BLaER1 treated with 17β-estradiol and CSF1 and Interleukin-3, amounts not matched to agents 10 nM and 100 nM (cell line): ENCODE results near the gene SP1.
A peak's percentile ranks its signal among the peaks of the same experiment; 100 is the strongest.
"Not testable (repeated sequence)": the region's sequence is repeated elsewhere in the genome, so short reads cannot be mapped to it uniquely, and the experiment has no call there.

Experiments used
- H3K27ac ChIP-seq, 11 experiments: shearing (Covaris generic); formaldehyde crosslinking; 2 replicates each; pipeline ENCODE4 v1.8.1; 2022
- H3K27me3 ChIP-seq, 11 experiments: shearing (Covaris generic); formaldehyde crosslinking; 2 replicates each; pipeline ENCODE4 v1.8.1; 2022
- H3K36me3 ChIP-seq, 11 experiments: shearing (Covaris generic); formaldehyde crosslinking; 2 replicates each; pipeline ENCODE4 v1.8.1; 2022
- H3K4me1 ChIP-seq, 10 experiments: shearing (Covaris generic); formaldehyde crosslinking; 2 replicates each; pipeline ENCODE4 v1.8.1; 2022
- H3K4me2 ChIP-seq, 11 experiments: shearing (Covaris generic); formaldehyde crosslinking; 2 replicates each; pipeline ENCODE4 v1.8.1; 2022
- H3K4me3 ChIP-seq, 10 experiments: shearing (Covaris generic); formaldehyde crosslinking; 2 replicates each; pipeline ENCODE4 v1.8.1; 2022
- H3K9ac ChIP-seq, 11 experiments: shearing (Covaris generic); formaldehyde crosslinking; 2 replicates each; pipeline ENCODE4 v1.8.1; 2022
- H3K9me3 ChIP-seq, 11 experiments: shearing (Covaris generic); formaldehyde crosslinking; replicated peaks in 1 of 11; 2 replicates each; pipeline ENCODE4 v1.8.1; 2022
- H4K20me1 ChIP-seq, 11 experiments: shearing (Covaris generic); formaldehyde crosslinking; 2 replicates each; pipeline ENCODE4 v1.8.1; 2022
- Cebpa-rat ChIP-seq, 11 experiments: shearing (Covaris generic); IDR thresholded peaks; 2 replicates each; pipeline ENCODE4 v1.8.1; 2022

SP1 gene

DNA sequence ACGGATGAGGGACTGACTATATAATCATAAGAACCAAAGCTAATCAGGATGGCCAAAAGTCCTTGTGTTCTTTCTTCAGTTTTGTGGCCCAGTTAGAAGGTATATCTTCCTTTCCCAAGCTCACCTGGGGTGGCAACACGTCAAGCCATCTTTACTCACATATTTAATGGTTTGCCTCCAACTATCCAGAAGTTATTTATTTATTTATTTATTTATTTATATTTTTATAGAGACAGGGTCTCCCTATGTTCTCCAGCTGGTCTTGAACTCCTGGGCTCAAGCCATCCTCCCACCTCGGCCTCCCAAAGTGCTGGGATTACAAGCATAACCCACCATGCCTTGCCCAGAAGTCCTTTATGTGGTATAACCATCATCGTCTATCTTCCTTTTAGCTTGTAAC is 32.1 kb upstream of the SP1 start:
- no peak overlapping the region for H3K4me2 ChIP-seq
- H3K27ac ChIP-seq = no peak overlapping the region
- no peak for TF ChIP-seq Cebpa-rat (IDR thresholded peaks at IDR 0.05)
- H3K36me3 ChIP-seq = no peaks in the 10 kb centered on the region
- H3K9ac ChIP-seq = no peak overlapping the region
- H3K4me1 ChIP-seq = peaks cover 26 to 43% (median 34%) of the 10 kb centered on the region in 10 experiments
- H3K27me3 ChIP-seq = no peaks in the 10 kb centered on the region
- H3K9me3 ChIP-seq = no peaks in the 10 kb centered on the region
- H4K20me1 ChIP-seq = no peaks in the 10 kb centered on the region
- no peak overlapping the region for H3K4me3 ChIP-seq

DNA sequence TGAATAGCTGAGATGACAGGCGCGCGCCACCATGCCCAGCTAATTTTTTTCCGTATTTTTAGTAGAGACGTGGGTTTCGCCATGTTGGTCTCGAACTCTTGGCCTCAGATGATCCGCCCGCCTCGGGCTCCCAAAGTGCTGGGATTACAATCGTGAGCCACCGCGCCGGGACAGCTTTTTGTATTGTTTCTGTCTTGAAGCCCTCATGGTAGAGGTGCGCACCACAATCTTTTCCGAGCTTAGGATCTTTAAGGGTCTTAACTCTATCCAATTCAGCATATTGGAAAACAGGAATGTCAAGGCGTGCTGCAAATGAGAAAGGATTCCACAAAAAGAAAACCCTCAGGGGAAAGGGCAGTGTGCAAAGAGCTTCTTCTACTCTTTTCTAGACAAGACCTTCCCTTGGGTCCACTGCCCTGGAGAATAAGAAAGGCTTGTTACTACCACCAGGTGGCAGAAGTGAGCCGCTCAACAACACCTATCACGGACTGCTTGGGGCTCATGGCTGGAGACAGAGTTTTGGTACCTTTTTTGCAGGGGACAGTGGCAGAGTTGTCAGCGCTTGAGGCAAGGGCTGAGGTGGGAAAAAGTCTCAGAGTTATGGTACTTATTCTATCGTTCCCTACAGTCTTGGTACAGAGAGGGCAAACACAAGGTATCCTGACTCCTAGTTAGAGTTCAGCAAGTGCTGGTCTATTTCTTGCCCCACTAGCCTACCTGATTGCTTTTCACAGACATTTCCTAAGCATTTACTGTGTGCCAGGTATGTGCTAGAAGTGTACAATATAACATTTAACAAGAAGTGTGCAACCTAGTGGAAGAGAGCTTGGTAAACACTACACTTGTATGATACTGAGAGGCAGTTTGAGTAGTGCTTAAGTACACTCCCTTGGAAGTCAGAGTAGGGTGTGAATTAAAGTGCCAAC is 27.4 kb upstream of the SP1 start:
- no peaks in the 10 kb centered on the region for H4K20me1 ChIP-seq
- H3K4me1 ChIP-seq = peaks cover 9 to 32% (median 15%) of the 10 kb centered on the region in 10 experiments; a peak in 17 of 20 replicates
- no peak overlapping the region for H3K9ac ChIP-seq
- peak overlapping the region in 3 of 11 experiments; percentile 9 to 69 (median 60); a peak in 4 of 22 replicates for H3K4me2 ChIP-seq
- H3K36me3 ChIP-seq = no peaks in the 10 kb centered on the region
- no peaks in the 10 kb centered on the region for H3K9me3 ChIP-seq
- no peak overlapping the region for H3K27ac ChIP-seq
- no peak overlapping the region for H3K4me3 ChIP-seq
- TF ChIP-seq Cebpa-rat (IDR thresholded peaks at IDR 0.05) = no peak
- H3K27me3 ChIP-seq = no peaks in the 10 kb centered on the region

DNA sequence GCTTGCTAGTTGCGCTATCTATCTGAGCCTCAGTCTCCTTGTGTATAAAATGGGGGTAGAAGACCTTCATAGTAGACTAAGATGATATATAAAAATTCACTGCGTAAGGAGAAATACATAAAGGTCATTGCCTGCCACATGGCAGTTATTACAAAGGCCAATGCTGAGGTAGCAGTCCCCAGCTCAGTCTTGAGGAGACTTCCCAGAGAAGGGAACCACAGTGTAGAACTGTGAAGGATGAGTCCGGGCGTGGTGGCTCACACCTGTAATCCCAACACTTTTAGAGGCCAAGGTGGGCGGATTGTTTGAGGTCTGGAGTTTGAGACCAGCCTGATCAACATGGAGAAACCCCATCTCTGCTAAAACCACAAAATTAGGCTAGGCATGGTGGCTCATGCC is 26.7 kb upstream of the SP1 start:
- no peak for TF ChIP-seq Cebpa-rat (IDR thresholded peaks at IDR 0.05)
- Histone ChIP-seq H3K4me3 (no peak overlapping the region), H3K9ac (no peak overlapping the region; a peak in 1 of 22 replicates), H3K9me3 (no peaks in the 10 kb centered on the region), H3K27me3 (no peaks in the 10 kb centered on the region), H3K4me2 (peak overlapping the region in 3 of 11 experiments; percentile 9 to 69 (median 60); a peak in 4 of 22 replicates), H4K20me1 (no peaks in the 10 kb centered on the region), H3K27ac (no peak overlapping the region), H3K36me3 (no peaks in the 10 kb centered on the region), H3K4me1 (peaks cover 9 to 31% (median 16%) of the 10 kb centered on the region in 10 experiments; a peak in 17 of 20 replicates)

DNA sequence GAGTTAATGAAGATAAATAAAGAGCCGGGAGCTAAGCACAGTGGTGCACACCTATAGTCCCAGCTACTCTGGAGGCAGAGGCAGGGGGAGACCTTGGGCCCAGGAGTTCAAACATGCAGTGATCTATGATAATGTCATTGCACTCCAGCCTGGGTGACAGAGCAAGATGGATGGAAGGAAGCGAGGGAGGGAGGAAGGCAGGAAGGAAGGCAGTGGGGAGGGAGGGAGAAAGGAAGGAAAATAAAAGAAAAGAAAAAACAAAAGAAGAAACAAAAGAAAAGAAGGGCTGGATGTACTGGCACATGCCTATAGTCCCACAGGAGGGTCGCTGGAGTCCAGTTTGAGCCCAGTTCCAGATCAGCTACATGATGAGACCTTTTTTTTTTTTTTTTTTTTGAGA is 24.9 kb upstream of the SP1 start:
- Histone ChIP-seq H3K9me3 (no peaks in the 10 kb centered on the region), H3K9ac (no peak overlapping the region; a peak in 1 of 22 replicates), H4K20me1 (no peaks in the 10 kb centered on the region), H3K36me3 (no peaks in the 10 kb centered on the region), H3K27ac (no peak overlapping the region), H3K4me2 (peak overlapping the region in 8 of 11 experiments; percentile 2 to 51 (median 18); a peak in 9 of 22 replicates), H3K4me1 (peaks cover 10 to 28% (median 21%) of the 10 kb centered on the region in 10 experiments; a peak in 17 of 20 replicates), H3K4me3 (no peak overlapping the region), H3K27me3 (no peaks in the 10 kb centered on the region)
- TF ChIP-seq Cebpa-rat (IDR thresholded peaks at IDR 0.05) = no peak

DNA sequence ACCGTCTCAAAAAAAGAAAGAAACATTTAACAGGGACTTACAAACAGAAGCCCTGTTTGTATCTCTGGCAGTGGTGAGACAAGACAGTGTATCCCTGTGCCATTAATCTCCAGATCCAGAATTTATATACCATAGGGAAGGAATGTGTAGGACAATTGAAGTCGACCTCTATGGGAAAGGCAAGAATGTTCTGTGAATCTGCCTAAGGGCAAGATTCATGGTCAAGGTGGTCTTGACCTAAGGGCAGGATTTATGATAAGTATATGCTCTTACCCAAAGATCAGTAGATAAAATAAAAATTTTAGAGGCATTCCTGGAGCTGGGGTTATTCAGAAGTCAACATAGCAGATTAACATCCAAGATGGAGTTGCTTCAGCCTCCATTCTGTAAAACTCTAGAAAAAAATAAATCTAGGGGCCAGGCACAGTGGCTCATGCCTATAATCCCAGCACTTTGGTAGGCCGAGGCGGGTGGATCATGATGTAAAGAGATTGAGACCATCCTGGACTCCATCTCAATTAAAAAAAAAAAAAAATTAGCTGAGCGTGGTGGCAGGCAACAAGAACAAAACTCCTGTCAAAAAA is 21.0 kb upstream of the SP1 start:
- Histone ChIP-seq H4K20me1 (no peaks in the 10 kb centered on the region), H3K4me2 (peak overlapping the region in 5 of 11 experiments; percentile 10 to 35 (median 23); a peak in 4 of 22 replicates), H3K36me3 (no peaks in the 10 kb centered on the region), H3K4me1 (peaks cover 5 to 21% (median 14%) of the 10 kb centered on the region in 10 experiments; a peak in 14 of 20 replicates), H3K4me3 (no peak overlapping the region), H3K9me3 (no peaks in the 10 kb centered on the region), H3K9ac (no peak overlapping the region; a peak in 1 of 22 replicates), H3K27me3 (no peaks in the 10 kb centered on the region), H3K27ac (no peak overlapping the region)
- TF ChIP-seq Cebpa-rat (IDR thresholded peaks at IDR 0.05) = no peak

DNA sequence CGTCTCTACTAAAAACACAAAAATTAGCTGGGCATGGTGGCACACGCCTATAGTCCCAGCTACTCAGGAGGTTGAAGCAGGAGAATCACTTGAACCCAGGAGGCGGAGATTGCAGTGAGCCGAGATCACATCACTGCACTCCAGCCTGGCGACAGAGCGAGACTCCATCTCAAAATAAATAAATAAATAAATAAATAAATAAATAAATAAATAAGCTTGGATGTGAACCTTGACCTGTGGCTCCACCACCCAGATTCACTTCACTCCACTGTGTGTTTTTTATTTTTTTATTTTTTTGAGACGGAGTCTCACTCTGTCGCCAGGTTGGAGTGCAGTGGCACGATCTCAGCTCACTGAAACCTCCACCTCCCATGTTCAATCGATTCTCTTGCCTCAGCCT is 18.3 kb upstream of the SP1 start:
- not testable (repeated sequence) for H3K27me3 ChIP-seq, H4K20me1 ChIP-seq, H3K4me2 ChIP-seq, H3K4me3 ChIP-seq, H3K27ac ChIP-seq, H3K36me3 ChIP-seq, H3K9me3 ChIP-seq, H3K9ac ChIP-seq
- peaks cover 14 to 30% (median 24%) of the 10 kb centered on the region in 10 experiments; a peak in 19 of 20 replicates for H3K4me1 ChIP-seq

DNA sequence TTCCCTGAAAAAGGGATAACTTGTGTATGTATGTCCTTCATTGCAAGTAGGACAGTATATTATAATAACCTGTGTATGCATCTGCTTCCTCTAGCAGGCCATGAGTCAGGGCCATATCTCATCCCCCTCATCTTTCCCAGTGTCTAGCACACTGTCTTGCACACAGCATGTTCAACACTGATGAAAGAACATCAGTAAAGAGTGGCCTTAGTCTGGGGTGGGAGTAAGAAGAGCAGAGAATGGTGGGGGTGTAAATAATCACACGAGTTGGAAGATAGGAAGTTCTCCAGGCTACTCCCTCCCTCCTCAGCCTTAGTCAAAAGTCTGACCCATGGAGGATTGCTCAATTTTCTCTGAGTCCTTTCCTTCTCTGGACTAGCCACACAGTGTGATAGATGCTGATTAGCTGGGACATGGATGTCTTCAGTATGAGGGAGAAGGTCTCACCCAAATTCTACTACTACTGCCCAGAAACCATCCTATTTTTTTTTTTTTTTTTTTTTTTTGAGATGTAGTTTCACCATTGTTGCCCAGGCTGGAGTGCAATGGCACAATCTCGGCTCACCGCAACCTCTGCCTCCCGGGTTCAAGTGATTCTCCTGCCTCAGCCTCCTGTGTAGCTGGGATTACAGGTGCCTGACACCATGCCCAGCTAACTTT is 14.6 kb upstream of the SP1 start:
- no peaks in the 10 kb centered on the region for H4K20me1 ChIP-seq
- H3K4me1 ChIP-seq = peaks cover 22 to 62% (median 43%) of the 10 kb centered on the region in 10 experiments
- TF ChIP-seq Cebpa-rat (IDR thresholded peaks at IDR 0.05) = peak in 1 of 11 experiments; percentile 14; a peak in 1 of 22 replicates
- H3K27me3 ChIP-seq = no peaks in the 10 kb centered on the region
- no peaks in the 10 kb centered on the region for H3K36me3 ChIP-seq
- peak overlapping the region in 7 of 11 experiments; percentile 3 to 82 (median 56); a peak in 8 of 22 replicates for H3K27ac ChIP-seq
- H3K9me3 ChIP-seq = no peaks in the 10 kb centered on the region
- H3K4me2 ChIP-seq = peak overlapping the region; percentile 1 to 81 (median 47); a peak in 20 of 22 replicates
- H3K9ac ChIP-seq = peak overlapping the region in 4 of 11 experiments; percentile 21 to 58 (median 42); a peak in 6 of 22 replicates
- no peak overlapping the region for H3K4me3 ChIP-seq

DNA sequence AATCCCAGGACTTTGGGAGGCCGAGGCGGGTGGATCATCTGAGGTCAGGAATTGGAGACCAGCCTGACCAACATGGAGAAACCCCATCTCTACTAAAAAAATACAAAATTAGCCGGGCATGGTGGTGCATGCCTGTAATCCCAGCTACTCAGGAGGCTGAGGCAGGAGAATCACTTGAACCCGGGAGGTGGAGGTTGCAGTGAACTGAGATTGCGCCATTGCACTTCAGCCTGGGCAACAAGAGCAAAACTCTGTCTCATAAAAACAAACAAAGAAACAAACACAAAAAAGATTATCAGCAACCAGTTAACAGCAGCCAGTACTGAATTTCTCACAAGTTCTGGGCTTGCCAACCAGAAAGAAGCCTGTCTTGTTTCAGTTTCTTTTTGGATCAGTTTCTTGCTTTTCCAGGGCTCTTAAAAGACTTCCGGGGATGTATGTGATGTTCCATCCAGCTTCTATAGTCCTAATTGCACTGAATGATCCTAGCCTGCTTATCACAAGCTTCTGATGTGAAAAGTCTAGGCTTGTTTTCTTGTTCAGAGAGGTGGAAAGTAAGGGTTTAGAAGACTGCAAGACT is 6.3 kb upstream of the SP1 start:
- Histone ChIP-seq H3K4me1 (peaks cover 38 to 72% (median 58%) of the 10 kb centered on the region in 10 experiments), H3K27ac (peak overlapping the region in 10 of 11 experiments; percentile 16 to 63 (median 54); a peak in 17 of 22 replicates), H3K4me2 (peak overlapping the region in 9 of 11 experiments; percentile 1 to 52 (median 30); a peak in 13 of 22 replicates), H3K9ac (peak overlapping the region in 6 of 11 experiments; percentile 1 to 57 (median 28); a peak in 4 of 22 replicates)
- not testable (repeated sequence) for H3K27me3 ChIP-seq, H4K20me1 ChIP-seq, H3K9me3 ChIP-seq, H3K36me3 ChIP-seq, H3K4me3 ChIP-seq

DNA sequence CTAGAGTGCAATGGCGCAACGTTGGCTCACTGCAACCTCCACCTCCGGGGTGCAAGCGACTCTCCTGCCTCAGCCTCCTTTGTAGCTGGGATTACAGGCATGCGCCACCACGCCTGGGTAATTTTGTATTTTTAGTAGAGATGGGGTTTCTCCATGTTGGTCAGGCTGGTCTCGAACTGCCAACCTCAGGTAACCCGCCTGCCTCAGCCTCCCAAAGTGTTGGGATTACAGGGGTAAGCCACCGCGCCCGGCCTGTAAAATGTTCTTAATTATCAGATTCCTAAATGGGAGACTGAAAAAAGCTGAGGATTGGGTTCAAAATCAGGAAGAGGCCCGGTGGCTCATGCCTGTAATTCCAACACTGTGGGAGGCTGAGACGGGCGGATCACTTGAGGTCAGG is 5.7 kb upstream of the SP1 start:
- peak overlapping the region in 9 of 11 experiments; percentile 25 to 63 (median 57); a peak in 12 of 22 replicates for H3K27ac ChIP-seq
- H4K20me1 ChIP-seq, H3K4me3 ChIP-seq, H3K27me3 ChIP-seq, H3K36me3 ChIP-seq, H3K9me3 ChIP-seq: not testable (repeated sequence)
- H3K9ac ChIP-seq = peak overlapping the region in 1 of 11 experiments; percentile 21; a peak in 1 of 22 replicates
- H3K4me1 ChIP-seq = peaks cover 43 to 72% (median 57%) of the 10 kb centered on the region in 10 experiments
- peak overlapping the region in 8 of 11 experiments; percentile 1 to 52 (median 30); a peak in 8 of 22 replicates for H3K4me2 ChIP-seq
